Skeletal muscle cell (primary cell): ENCODE measurements around the gene GTPBP6.
"Not testable (repeated sequence)": the region's sequence is repeated elsewhere in the genome, so short reads cannot be mapped to it uniquely, and the experiment has no call there.

Experiments used
- DNase-seq: peaks from one replicate; pipeline ENCODE4 v3.0.0-alpha.2; 2010; ENCODE audit warnings: low read depth
- H3K4me3 ChIP-seq: 2 replicates; pipeline ENCODE4 v1.5.1; 2011; ENCODE audit warnings: low read depth, mild to moderate bottlenecking, control low read depth, low read length, moderate library complexity

The GTPBP6 gene

GRCh38 chrX:320126-320783 is 1.7 kb upstream of the GTPBP6 start:
- no peak for DNase-seq
- peak overlapping the region; percentile 96 for H3K4me3 ChIP-seq

DNA sequence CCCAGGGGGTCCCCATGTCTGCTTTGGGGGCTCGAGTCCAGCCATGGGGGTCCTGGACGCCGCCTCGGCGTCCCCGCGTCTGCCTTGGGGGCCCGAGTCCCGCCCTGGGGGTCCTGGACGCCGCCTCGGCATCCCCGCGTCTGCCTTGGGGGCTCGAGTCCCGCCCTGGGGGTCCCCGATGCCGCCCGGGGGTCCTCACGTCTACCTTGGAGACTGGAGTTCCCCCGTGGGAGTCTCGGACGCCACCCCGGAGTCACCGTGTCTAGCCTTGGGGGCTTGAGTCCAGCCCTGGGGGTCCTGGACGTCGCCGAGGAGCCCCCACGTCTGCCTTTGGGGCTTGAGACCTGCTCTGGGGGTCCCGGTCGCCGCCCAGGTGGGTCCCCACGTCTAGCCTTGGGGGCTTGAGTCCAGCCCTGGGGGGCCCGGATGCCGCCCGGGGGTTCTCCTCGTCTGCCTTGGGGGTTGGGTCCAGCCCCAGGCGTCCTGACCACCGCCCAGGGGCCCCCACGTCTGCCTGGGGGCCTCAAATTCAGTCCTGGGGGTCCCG is 1.1 kb upstream of the GTPBP6 start:
- H3K4me3 ChIP-seq = peak overlapping the region; percentile 96
- no peak for DNase-seq

GRCh38 chrX:318068-318738 is 393 bp downstream of the GTPBP6 start:
- peak overlapping the region; percentile 77 for H3K4me3 ChIP-seq
- peak; percentile 96 for DNase-seq

- no peak for DNase-seq
- H3K4me3 ChIP-seq = peak overlapping the region; percentile 77
Observed at GRCh38 chrX:317424-318067, 1.1 kb downstream of the GTPBP6 start.

GRCh38 chrX:316351-317325 is 2.0 kb downstream of the GTPBP6 start:
- no peak for DNase-seq
- no peak overlapping the region for H3K4me3 ChIP-seq

- no peak for DNase-seq
Observed at GRCh38 chrX:314781-315595, 3.6 kb downstream of the GTPBP6 start.

GRCh38 chrX:314049-314448 is 4.5 kb downstream of the GTPBP6 start:
- H3K4me3 ChIP-seq = no peak overlapping the region
- DNase-seq = no peak

More at GRCh38 chrX:314781-315595, 3.6 kb downstream of the GTPBP6 start:
- no peak overlapping the region for H3K4me3 ChIP-seq

- DNase-seq = no peak
- no peak overlapping the region for H3K4me3 ChIP-seq
Observed at GRCh38 chrX:313546-313945, 5.0 kb downstream of the GTPBP6 start.

DNA sequence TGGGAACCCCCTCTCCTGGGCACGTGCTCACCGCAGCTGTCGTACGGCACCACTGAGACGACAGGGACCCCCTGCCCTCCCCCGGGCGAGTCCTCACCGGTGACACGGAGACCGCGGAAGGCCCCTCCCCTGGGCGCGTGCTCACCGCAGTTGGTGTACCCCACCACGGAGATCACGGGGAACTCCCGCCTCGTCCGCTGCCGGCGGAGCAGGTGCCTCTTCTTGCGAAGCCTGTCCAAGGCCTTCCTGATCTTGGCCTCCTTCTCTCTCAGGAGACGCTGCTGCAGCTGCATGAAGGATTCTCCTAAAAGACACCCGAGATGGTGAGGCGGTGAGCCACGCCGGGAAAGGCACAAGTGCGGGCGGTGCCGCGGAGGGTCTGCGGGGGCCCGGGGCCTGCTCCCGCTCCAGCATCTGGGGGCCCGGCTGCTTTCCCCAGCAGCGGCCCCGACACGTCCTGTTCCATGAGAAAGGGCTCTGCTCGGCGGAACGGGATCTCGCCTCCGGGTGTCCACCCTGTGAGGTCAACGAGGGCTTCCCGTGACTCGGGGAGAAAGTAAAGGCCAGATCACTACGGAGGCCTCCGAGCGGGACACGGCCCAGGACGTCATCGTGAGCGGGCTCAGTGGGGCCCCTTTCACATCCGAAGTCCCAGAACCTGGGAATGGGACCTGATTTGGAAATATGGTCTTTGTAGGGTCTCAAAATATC is 5.8 kb downstream of the GTPBP6 start:
- DNase-seq = no peak
- H3K4me3 ChIP-seq = no peak overlapping the region

DNA sequence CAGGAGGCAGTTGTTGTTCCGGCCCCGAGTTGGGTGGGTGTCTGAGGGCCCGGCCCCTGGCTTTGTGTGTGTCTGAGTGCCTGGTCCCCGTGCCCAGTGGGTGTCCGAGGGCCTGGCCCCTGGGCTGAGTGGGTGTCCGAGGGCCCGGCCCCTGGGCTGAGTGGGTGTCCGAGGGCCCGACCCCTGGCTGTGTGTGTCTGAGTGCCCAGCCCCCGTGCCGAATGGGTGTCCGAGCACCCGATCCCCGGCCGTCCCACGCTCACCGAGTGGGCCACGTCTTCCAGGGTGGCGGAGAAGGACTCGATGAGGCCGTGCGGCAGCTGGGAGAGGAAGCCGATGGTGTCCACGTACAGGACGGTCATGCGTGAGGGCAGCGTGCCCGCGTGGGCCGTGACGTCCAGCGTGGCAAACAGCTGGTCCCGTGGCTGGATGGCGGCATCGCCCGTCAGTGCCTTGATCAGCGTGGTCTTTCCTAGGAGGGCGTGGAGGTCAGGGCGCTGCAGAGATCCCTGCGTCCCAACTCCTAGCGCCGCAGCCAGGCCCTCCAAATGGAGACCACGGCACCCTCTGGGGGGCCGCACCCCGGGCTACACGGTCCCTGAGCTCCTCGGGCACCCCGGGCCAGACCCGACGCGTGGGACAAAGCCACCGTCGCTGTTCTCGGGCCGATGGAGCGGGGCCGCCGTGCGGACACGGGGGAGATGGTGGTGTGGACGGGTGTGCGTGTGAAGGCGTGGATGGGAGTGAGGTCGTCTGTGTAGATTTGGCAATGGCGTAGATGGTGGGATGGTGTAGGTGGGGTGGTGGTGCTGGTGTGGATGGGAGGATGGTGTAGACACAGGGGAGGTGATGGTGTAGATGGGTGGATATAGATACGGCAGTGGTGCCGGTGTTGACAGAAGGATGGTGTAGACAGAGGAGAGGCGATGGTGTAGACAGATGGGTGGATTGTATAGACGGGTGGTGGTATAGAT is 7.2 kb downstream of the GTPBP6 start:
- H3K4me3 ChIP-seq = no peak overlapping the region
- no peak for DNase-seq

DNA sequence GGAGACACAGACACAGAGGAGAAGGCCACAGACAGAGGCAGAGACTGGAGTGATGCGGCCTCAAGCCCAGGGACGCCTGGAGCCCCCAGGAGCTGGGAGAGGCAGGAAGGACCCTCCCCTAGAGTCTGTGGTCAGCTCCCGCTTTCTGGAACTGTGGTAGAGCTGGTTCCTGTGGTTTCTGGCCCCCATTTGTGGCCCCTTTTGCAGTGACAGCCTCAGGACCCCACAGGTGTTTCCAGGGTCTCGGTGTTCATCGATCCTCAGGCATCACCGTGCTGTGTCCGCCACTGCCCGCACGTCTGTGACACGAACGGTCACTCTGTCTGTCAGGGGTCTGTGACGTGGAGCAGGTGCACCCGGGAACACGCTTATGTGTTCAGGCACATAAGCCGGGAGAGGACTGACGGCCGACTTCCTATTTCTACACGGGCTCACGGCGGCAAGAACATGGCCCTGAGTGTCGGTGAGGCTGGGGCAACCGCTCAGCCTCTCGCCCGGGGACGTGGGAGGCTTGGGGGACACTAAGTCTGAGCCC is 7.9 kb downstream of the GTPBP6 start:
- H3K4me3 ChIP-seq = no peak overlapping the region
- no peak for DNase-seq

DNA sequence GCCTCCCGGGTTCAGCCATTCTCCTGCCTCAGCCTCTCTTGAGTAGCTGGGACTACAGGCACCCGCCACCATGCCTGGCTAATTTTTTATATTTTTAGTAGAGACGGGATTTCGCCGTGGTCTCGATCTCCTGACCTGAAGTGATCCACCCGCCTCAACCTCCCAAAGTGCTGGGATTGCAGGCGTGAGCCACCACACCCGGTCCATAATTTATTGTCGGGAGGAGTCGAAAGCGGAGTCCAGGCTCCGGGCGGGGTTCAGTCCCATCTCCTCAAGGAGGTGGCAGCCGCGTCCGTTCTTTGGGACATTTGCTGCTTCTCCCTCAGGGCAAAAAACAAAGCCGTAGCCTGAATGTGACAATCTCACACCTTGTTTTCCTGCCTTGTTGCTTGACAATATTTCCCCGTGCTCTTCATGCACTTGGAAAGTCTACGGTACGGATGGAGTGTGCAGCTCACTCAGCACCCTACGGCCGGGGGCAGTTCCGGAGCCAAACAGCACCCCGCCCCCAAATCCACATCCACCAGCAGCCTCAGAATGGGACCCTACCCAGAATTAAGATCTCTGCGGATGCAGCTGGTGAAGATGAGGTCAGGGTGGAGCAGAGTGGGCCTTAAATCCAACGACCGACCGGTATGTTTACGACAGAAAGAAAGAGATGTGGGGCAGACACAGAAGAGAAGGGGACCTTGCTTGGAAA is 9.6 kb downstream of the GTPBP6 start:
- no peak for DNase-seq
- no peak overlapping the region for H3K4me3 ChIP-seq

DNA sequence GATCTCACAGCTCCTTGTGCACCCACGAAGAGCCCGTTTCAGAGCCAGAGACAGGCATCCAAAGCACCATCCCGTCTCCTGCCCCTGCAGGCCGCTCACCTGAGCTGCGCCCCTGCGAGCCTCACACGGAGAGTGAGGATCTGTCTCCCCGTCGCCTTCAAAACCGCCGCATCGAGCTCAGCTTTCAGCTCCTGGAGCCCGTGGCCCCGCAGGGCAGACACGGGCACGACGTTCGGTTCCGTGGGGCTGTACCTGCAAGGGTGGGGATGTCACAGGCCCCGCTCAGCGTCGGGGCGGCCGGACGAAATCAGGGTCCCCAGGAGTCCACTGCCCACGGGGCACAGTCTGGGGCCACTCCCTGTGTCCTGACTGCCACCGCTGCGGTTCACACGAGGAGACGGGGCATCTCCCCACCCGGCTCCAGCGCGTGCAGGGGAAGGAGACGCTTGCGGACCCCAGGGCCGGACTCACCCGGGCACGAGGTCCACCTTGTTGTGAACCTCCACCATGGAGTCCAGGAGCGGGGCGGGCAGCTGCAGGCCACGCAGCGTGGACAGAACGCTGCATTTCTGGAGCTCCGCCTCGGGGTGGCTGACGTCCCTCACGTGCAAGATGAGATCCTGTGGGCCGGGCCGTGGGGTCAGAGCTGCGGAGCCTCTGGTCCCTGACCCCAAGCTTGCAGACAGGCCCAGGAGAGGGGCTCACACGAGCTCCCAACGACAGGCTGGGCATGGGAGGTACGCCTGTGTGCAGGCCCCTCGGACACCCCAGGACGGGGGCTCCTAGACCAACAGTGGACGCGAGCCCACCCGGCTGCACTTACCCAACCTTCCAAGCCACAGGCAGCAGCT is 11.1 kb downstream of the GTPBP6 start:
- DNase-seq = no peak
- no peak overlapping the region for H3K4me3 ChIP-seq

DNA sequence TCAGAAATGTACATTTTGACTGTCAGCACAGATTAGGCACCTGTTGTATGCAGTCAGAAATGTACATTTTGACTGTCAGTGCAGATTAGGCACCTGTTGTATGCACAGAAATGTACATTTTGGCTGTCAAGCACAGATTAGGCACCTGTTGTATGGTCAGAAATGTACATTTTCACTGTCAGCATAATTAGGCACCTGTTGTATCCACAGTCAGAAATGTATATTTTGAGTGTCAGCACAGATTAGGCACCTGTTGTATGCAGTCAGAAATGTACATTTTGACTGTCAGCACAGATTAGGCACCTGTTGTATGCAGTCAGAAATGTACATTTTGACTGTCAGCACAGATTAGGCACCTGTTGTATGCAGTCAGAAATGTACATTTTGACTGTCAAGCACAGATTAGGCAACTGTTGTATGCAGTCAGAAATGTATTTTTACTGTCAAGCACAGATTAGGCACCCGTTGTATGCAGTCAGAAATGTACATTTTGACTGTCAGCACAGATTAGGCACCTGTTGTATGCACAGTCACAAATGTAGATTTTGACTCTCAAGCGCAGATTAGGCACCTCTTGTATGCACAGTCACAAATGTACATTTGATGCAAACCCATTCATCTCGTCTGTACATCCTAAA is 11.9 kb downstream of the GTPBP6 start:
- DNase-seq, H3K4me3 ChIP-seq: not testable (repeated sequence)
